CD4-positive, alpha-beta memory T cell (primary cell): ENCODE measurements around the gene SH3GL2. TPM values are rescaled to one million over a fixed set of nuclear protein-coding genes. Genes with fewer than 3 reads are reported as not detected.

ENCODE experiments used
- CTCF ChIA-PET: fragments of 350-600 bp; sonication (Branson Sonifier 250); formaldehyde crosslinking; loops from one replicate; lab custom pipeline; 2021; ENCODE audit warnings: inconsistent platforms; ENCODE audit not compliant: partially characterized antibody; lab: Charles Lee
- POLR2A ChIA-PET: fragments of 350-600 bp; sonication (Branson Sonifier 250); formaldehyde crosslinking; loops from one replicate; lab custom pipeline; 2021; ENCODE audit not compliant: partially characterized antibody; lab: Charles Lee
- DNase-seq, 5 donors: peaks; one replicate each; pipeline versions ENCODE4 v3.0.0 to v3.0.0-alpha.2; 2020 to 2022; ENCODE audit warnings: mixed read lengths in 1 of 5
- H3K27ac ChIP-seq: one replicate; pipeline ENCODE4 v1.7.0; 2013; ENCODE audit warnings: low read depth, low read length
- H3K27me3 ChIP-seq: 2 replicates; pipeline ENCODE4 v1.7.0; 2013; ENCODE audit warnings: mild to moderate bottlenecking, low read length, moderate library complexity; ENCODE audit not compliant: insufficient read depth
- H3K36me3 ChIP-seq: 2 replicates; pipeline ENCODE4 v1.7.0; 2013; ENCODE audit warnings: mild to moderate bottlenecking, low read length, moderate library complexity; ENCODE audit not compliant: insufficient read depth
- H3K4me1 ChIP-seq: 2 replicates; pipeline ENCODE4 v1.7.0; 2013; ENCODE audit warnings: mild to moderate bottlenecking, low read length, moderate library complexity; ENCODE audit not compliant: insufficient read depth
- H3K4me3 ChIP-seq, 2 donors: one replicate each; pipeline ENCODE4 v1.7.0; 2013; ENCODE audit warnings: low read length in 2 of 2, mild to moderate bottlenecking in 1 of 2
- H3K9me3 ChIP-seq, 2 donors: one replicate each; pipeline ENCODE4 v1.7.0; 2013; ENCODE audit warnings: low read length in 2 of 2, control low read depth in 1 of 2; ENCODE audit not compliant: control insufficient read depth in 1 of 2
- H3K27ac Mint-ChIP-seq, 7 donors: one replicate each; pipeline ENCODE4 v1.8.0; 2020 to 2021; ENCODE audit warnings: mixed read lengths in 7 of 7, mild to moderate bottlenecking in 6 of 7, inconsistent platforms in 3 of 7, moderate library complexity in 3 of 7
- H3K27me3 Mint-ChIP-seq, 2 donors: one replicate each; pipeline ENCODE4 v1.8.0; 2020 to 2021; ENCODE audit warnings: mixed read lengths in 2 of 2
- H3K36me3 Mint-ChIP-seq, 2 donors: one replicate each; pipeline ENCODE4 v1.8.0; 2020 to 2021; ENCODE audit warnings: mixed read lengths in 2 of 2, inconsistent platforms in 1 of 2, mild to moderate bottlenecking in 1 of 2
- H3K4me1 Mint-ChIP-seq, 4 donors: one replicate each; pipeline ENCODE4 v1.8.0; 2020 to 2021; ENCODE audit warnings: mixed read lengths in 4 of 4, mild to moderate bottlenecking in 1 of 4
- H3K4me3 Mint-ChIP-seq, 8 donors: one replicate each; pipeline ENCODE4 v1.8.0; 2020 to 2021; ENCODE audit warnings: mixed read lengths in 8 of 8, mild to moderate bottlenecking in 7 of 8, moderate library complexity in 6 of 8, inconsistent platforms in 3 of 8
- H3K9me3 Mint-ChIP-seq, 8 donors: one replicate each; pipeline ENCODE4 v1.8.0; 2020 to 2021; ENCODE audit warnings: mixed read lengths in 8 of 8, mild to moderate bottlenecking in 5 of 8, inconsistent platforms in 3 of 8, moderate library complexity in 1 of 8
- intact Hi-C: fragments of 100-400 bp; cut with micrococcal nuclease; formaldehyde crosslinking; loops from one replicate; pipeline ENCODE4 v1.15.1; 2023
- polyA plus RNA-seq, 2 donors: library from polyadenylated mRNA; unstranded; fragments of 300-500 nt; fragmentation: Illumina TruSeq; gene quantifications; one replicate each; pipeline ENCODE4 v1.2.3, GENCODE V29; 2021
- total RNA-seq, 2 experiments: library from RNA; stranded (reverse); gene quantifications; one replicate each; pipeline ENCODE4 v1.2.3, GENCODE V29; 2021

The SH3GL2 gene
- total and polyA plus RNA-seq, 4 experiments from 2014 or later = not detected

DNA sequence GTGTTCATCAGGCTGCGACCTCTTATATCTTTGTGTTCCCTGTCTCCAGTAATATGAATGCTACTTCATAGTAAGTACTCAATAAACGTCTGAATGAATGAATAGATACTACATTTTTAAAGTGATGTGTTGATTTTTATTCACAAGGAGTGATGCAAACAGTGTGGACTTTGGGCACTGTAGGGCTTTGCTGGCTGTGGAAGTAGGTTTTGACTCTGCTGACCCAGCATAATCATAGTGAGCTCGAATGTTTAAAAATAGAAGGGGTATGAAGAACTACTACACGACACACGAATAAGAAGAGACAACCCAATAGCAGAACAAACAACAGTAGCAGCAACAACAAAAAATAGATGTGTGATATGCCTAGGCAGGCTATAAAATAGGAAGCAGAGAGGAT, 147.4 kb downstream of the SH3GL2 start:
- H3K36me3 ChIP-seq = no peaks in the 10 kb centered on the region
- no peak overlapping the region for H3K4me3 ChIP-seq
- no peaks in the 10 kb centered on the region for H3K27me3 Mint-ChIP-seq
- no peak overlapping the region for H3K27ac Mint-ChIP-seq
- intact Hi-C loops = no loop called here
- ChIA-PET CTCF (no interaction called here), POLR2A (no interaction called here)
- no peak overlapping the region for H3K27ac ChIP-seq
- no peaks in the 10 kb centered on the region for H3K4me1 Mint-ChIP-seq
- no peaks in the 10 kb centered on the region for H3K9me3 ChIP-seq
- H3K4me3 Mint-ChIP-seq = no peak overlapping the region
- no peaks in the 10 kb centered on the region for H3K4me1 ChIP-seq
- peaks cover 4 to 34% (median 18%) of the 10 kb centered on the region in 8 donors for H3K9me3 Mint-ChIP-seq
- DNase-seq = no peak
- H3K27me3 ChIP-seq = no peaks in the 10 kb centered on the region
- H3K36me3 Mint-ChIP-seq = no peaks in the 10 kb centered on the region

DNA sequence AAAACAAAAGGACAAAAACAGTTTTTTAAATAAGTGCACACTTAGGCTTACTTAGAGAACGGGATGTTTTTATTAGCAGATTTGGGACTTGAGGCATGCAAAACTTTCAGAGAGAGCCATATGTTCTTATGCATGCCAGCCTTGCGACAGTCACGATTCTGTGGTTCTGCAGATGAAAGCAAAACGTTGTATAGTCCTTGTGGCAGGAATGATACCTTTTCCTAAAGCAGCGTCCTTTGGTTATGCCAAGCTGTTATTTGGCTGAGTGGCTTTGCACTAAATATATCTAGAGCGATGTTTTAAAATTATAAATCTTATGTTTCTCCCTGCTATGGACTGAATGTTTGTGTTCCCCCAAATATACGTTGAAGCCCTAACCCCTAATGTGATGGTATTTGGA, 152.0 kb downstream of the SH3GL2 start:
- H3K27me3 Mint-ChIP-seq = no peaks in the 10 kb centered on the region
- DNase-seq = no peak
- intact Hi-C loops = no loop called here
- peaks cover 2 to 38% (median 12%) of the 10 kb centered on the region in 8 donors for H3K9me3 Mint-ChIP-seq
- H3K4me3 Mint-ChIP-seq = no peak overlapping the region
- H3K4me1 Mint-ChIP-seq = no peaks in the 10 kb centered on the region
- ChIA-PET CTCF (no interaction called here), POLR2A (no interaction called here)
- Histone ChIP-seq H3K4me3 (no peak overlapping the region), H3K36me3 (no peaks in the 10 kb centered on the region), H3K27me3 (no peaks in the 10 kb centered on the region), H3K4me1 (no peaks in the 10 kb centered on the region), H3K9me3 (no peaks in the 10 kb centered on the region), H3K27ac (no peak overlapping the region)
- H3K27ac Mint-ChIP-seq = no peak overlapping the region
- H3K36me3 Mint-ChIP-seq = no peaks in the 10 kb centered on the region

- CTCF ChIA-PET = no interaction called here
- no peaks in the 10 kb centered on the region for H3K36me3 ChIP-seq
- no peak overlapping the region for H3K27ac ChIP-seq
- H3K4me1 Mint-ChIP-seq = no peaks in the 10 kb centered on the region
- H3K4me3 Mint-ChIP-seq = no peak overlapping the region
- H3K4me3 ChIP-seq = no peak overlapping the region
- POLR2A ChIA-PET = no interaction called here
- H3K4me1 ChIP-seq = no peaks in the 10 kb centered on the region
- H3K9me3 Mint-ChIP-seq = peaks cover 2 to 39% (median 10%) of the 10 kb centered on the region in 8 donors
- intact Hi-C loops = no loop called here
- no peaks in the 10 kb centered on the region for H3K9me3 ChIP-seq
- H3K27ac Mint-ChIP-seq = no peak overlapping the region
- H3K36me3 Mint-ChIP-seq = no peaks in the 10 kb centered on the region
- DNase-seq = no peak
- no peaks in the 10 kb centered on the region for H3K27me3 Mint-ChIP-seq
- no peaks in the 10 kb centered on the region for H3K27me3 ChIP-seq
Measured at GRCh38 chr9:17731308-17731707, 152.4 kb downstream of the SH3GL2 start.

- CTCF ChIA-PET = no interaction called here
- no peak overlapping the region for H3K27ac ChIP-seq
- H3K27ac Mint-ChIP-seq = no peak overlapping the region
Measured at GRCh38 chr9:17734674-17735073, 155.8 kb downstream of the SH3GL2 start.

DNA sequence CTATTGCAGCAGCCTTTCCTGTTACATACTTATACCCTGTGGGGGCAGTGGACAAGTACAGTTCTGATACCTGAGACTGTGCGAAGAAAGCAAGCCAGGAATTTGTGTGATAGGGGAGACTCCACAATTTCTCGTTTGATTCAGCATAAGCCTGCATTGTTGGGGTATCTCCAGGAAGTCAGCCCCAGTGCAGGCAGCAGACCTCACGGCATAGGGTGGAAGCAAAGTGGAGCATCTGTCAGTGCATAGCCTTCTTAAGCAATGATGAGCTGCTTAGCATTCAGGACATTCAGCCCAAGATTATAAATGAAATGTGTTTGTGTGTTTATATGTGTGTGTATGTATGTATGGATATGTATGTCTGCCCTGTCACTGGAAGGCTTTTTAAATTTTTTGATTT, 157.0 kb downstream of the SH3GL2 start:
- no peaks in the 10 kb centered on the region for H3K36me3 Mint-ChIP-seq
- no peaks in the 10 kb centered on the region for H3K4me1 Mint-ChIP-seq
- H3K4me1 ChIP-seq = no peaks in the 10 kb centered on the region
- intact Hi-C loops = no loop called here
- no peaks in the 10 kb centered on the region for H3K27me3 Mint-ChIP-seq
- no peaks in the 10 kb centered on the region for H3K36me3 ChIP-seq
- peak overlapping the region in 1 of 8 donors; percentile 12 for H3K4me3 Mint-ChIP-seq
- H3K4me3 ChIP-seq = no peak overlapping the region
- no peaks in the 10 kb centered on the region for H3K9me3 ChIP-seq
- no peak overlapping the region for H3K27ac ChIP-seq
- H3K27ac Mint-ChIP-seq = no peak overlapping the region
- DNase-seq = no peak
- H3K27me3 ChIP-seq = no peaks in the 10 kb centered on the region
- POLR2A ChIA-PET = no interaction called here
- CTCF ChIA-PET = no interaction called here
- peaks cover 4 to 29% (median 7%) of the 10 kb centered on the region in 8 donors for H3K9me3 Mint-ChIP-seq

More at GRCh38 chr9:17734674-17735073, 155.8 kb downstream of the SH3GL2 start:
- Mint-ChIP-seq H3K27me3 (no peaks in the 10 kb centered on the region), H3K4me1 (no peaks in the 10 kb centered on the region), H3K36me3 (no peaks in the 10 kb centered on the region), H3K4me3 (no peak overlapping the region), H3K9me3 (peaks cover 4 to 36% (median 10%) of the 10 kb centered on the region in 8 donors)
- intact Hi-C loops = no loop called here
- Histone ChIP-seq H3K9me3 (no peaks in the 10 kb centered on the region), H3K27me3 (no peaks in the 10 kb centered on the region), H3K4me1 (no peaks in the 10 kb centered on the region), H3K36me3 (no peaks in the 10 kb centered on the region), H3K4me3 (no peak overlapping the region)
- no peak for DNase-seq
- POLR2A ChIA-PET = no interaction called here

- intact Hi-C loops = no loop called here
- no peaks in the 10 kb centered on the region for H3K36me3 ChIP-seq
- POLR2A ChIA-PET = no interaction called here
Measured at GRCh38 chr9:17739022-17739421, 160.2 kb downstream of the SH3GL2 start.

GRCh38 chr9:17739736-17740135, 160.9 kb downstream of the SH3GL2 start:
- no peaks in the 10 kb centered on the region for H3K4me1 ChIP-seq
- H3K27me3 ChIP-seq = no peaks in the 10 kb centered on the region
- H3K27ac Mint-ChIP-seq = no peak overlapping the region
- no peaks in the 10 kb centered on the region for H3K36me3 Mint-ChIP-seq
- no peak overlapping the region for H3K27ac ChIP-seq
- DNase-seq = no peak
- H3K4me3 Mint-ChIP-seq = no peak overlapping the region
- peaks cover 2 to 18% (median 7%) of the 10 kb centered on the region in 8 donors for H3K9me3 Mint-ChIP-seq
- H3K27me3 Mint-ChIP-seq = no peaks in the 10 kb centered on the region
- CTCF ChIA-PET = no interaction called here
- H3K9me3 ChIP-seq = no peaks in the 10 kb centered on the region
- no peaks in the 10 kb centered on the region for H3K36me3 ChIP-seq
- no peaks in the 10 kb centered on the region for H3K4me1 Mint-ChIP-seq
- no peak overlapping the region for H3K4me3 ChIP-seq
- POLR2A ChIA-PET = no interaction called here
- intact Hi-C loops = no loop called here

More at GRCh38 chr9:17739022-17739421, 160.2 kb downstream of the SH3GL2 start:
- no peaks in the 10 kb centered on the region for H3K27me3 ChIP-seq
- H3K9me3 Mint-ChIP-seq = peaks cover 2 to 22% (median 7%) of the 10 kb centered on the region in 8 donors
- no peaks in the 10 kb centered on the region for H3K27me3 Mint-ChIP-seq
- no peak overlapping the region for H3K27ac Mint-ChIP-seq
- no peak for DNase-seq
- no peak overlapping the region for H3K27ac ChIP-seq
- H3K4me1 ChIP-seq = no peaks in the 10 kb centered on the region
- H3K4me3 Mint-ChIP-seq = no peak overlapping the region
- H3K36me3 Mint-ChIP-seq = no peaks in the 10 kb centered on the region
- no peaks in the 10 kb centered on the region for H3K9me3 ChIP-seq
- H3K4me1 Mint-ChIP-seq = no peaks in the 10 kb centered on the region
- CTCF ChIA-PET = no interaction called here
- H3K4me3 ChIP-seq = no peak overlapping the region

DNA sequence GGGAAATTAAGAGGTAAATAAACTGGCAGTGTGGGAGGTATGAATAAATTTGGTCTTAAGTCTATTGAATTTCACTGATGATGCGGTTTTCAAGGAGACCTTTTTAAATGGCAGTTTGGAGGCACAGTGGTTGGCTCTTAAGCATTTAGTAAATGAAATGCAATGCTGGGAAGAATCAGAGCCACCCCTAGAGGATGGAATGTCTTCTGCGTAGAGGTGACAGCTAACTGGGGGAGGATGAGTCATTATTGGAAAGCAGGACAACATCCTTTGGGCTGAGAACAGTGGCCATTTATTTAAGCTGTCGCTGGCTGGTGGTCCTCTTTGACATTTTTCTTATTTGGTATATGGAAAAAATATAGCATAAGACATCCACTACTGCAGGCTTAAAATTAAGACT, 163.2 kb downstream of the SH3GL2 start:
- H3K4me3 Mint-ChIP-seq = no peak overlapping the region
- DNase-seq = no peak
- Histone ChIP-seq H3K36me3 (no peaks in the 10 kb centered on the region), H3K27ac (no peak overlapping the region), H3K4me3 (no peak overlapping the region), H3K4me1 (no peaks in the 10 kb centered on the region), H3K27me3 (no peaks in the 10 kb centered on the region), H3K9me3 (no peaks in the 10 kb centered on the region)
- intact Hi-C loops = no loop called here
- H3K4me1 Mint-ChIP-seq = no peaks in the 10 kb centered on the region
- no peak overlapping the region for H3K27ac Mint-ChIP-seq
- ChIA-PET POLR2A (no interaction called here), CTCF (no interaction called here)
- H3K36me3 Mint-ChIP-seq = no peaks in the 10 kb centered on the region
- peaks cover 0 to 15% (median 4%) of the 10 kb centered on the region in 8 donors for H3K9me3 Mint-ChIP-seq
- H3K27me3 Mint-ChIP-seq = no peaks in the 10 kb centered on the region
